Smooth muscle cell (in vitro differentiated cells): ENCODE results near the gene ARNT2. TPM values are rescaled to one million over a fixed set of nuclear protein-coding genes. Genes with fewer than 3 reads are reported as not detected.

ENCODE experiments used
- DNase-seq: peaks from one replicate; lab custom pipeline; 2025; ENCODE audit not compliant: unreplicated experiment; lab: John Stamatoyannopoulos, UW
- H2AFZ ChIP-seq: fragments of 200-600 bp; sonication (generic); 2 replicates; pipeline ENCODE4 v1.6.0; 2016; ENCODE audit warnings: antibody characterized with exemption, low read depth, mild to moderate bottlenecking
- H3F3A ChIP-seq: fragments of 200-600 bp; sonication (generic); 2 replicates; pipeline ENCODE4 v1.6.0; 2017; ENCODE audit warnings: antibody characterized with exemption, low read depth
- H3K27ac ChIP-seq: fragments of 200-600 bp; sonication (generic); 2 replicates; pipeline ENCODE4 v1.5.1; 2016; ENCODE audit warnings: low read depth, mild to moderate bottlenecking
- H3K27me3 ChIP-seq: fragments of 200-600 bp; sonication (generic); 2 replicates; pipeline ENCODE4 v1.6.1; 2016; ENCODE audit warnings: low read depth, mild to moderate bottlenecking
- H3K36me3 ChIP-seq: fragments of 200-600 bp; sonication (generic); 2 replicates; pipeline ENCODE4 v1.5.1; 2016; ENCODE audit warnings: low read depth
- H3K4me1 ChIP-seq: fragments of 200-600 bp; sonication (generic); 2 replicates; pipeline ENCODE4 v1.5.1; 2016; ENCODE audit warnings: low read depth
- H3K4me2 ChIP-seq: fragments of 200-600 bp; sonication (generic); 2 replicates; pipeline ENCODE4 v1.6.0; 2016; ENCODE audit warnings: mild to moderate bottlenecking
- H3K4me3 ChIP-seq: fragments of 200-600 bp; sonication (generic); 2 replicates; pipeline ENCODE4 v1.5.1; 2016; ENCODE audit warnings: mild to moderate bottlenecking
- H3K79me2 ChIP-seq: fragments of 200-600 bp; sonication (generic); 2 replicates; pipeline ENCODE4 v1.6.0; 2016; ENCODE audit warnings: low read depth, mild to moderate bottlenecking
- H3K9ac ChIP-seq: fragments of 200-600 bp; sonication (generic); 2 replicates; pipeline ENCODE4 v1.6.0; 2016; ENCODE audit warnings: low read depth
- H3K9me3 ChIP-seq: fragments of 200-600 bp; sonication (generic); replicated peaks from 2 replicates; pipeline ENCODE4 v1.5.1; 2016; ENCODE audit warnings: low read depth
- H4K20me1 ChIP-seq: fragments of 200-600 bp; sonication (generic); 2 replicates; pipeline ENCODE4 v1.6.0; 2016; ENCODE audit warnings: low read depth
- CTCF ChIP-seq: fragments of 200-600 bp; sonication (generic); IDR thresholded peaks from 2 replicates; pipeline ENCODE4 v1.5.1; 2017; ENCODE audit warnings: borderline replicate concordance, mild to moderate bottlenecking, antibody characterized with exemption; ENCODE audit not compliant: insufficient read depth, poor library complexity, severe bottlenecking
- WGBS: methylation state at CpG from one replicate; pipeline ENCODE4 v1.1.7; 2016; ENCODE audit warnings: low lambda C conversion rate; 5-methylcytosine and 5-hydroxymethylcytosine counted together
- polyA plus RNA-seq: library from polyadenylated mRNA; unstranded; fragments of >200 nt; fragmentation: Nextera tagmentation; extraction: Ambion mirVana; gene quantifications from 2 replicates; pipeline ENCODE4 v1.2.1, GENCODE V29; 2016
- total RNA-seq: library from RNA; depleted of rRNA; stranded (reverse); fragments of >200 nt; gene quantifications from 2 replicates; pipeline ENCODE4 v1.2.3, GENCODE V29; 2014

Gene ARNT2
- total and polyA plus RNA-seq, 2 experiments from 2014 or later, result 0.55 to 2.8 TPM

- WGBS, result 90% methylated on average over 14 of the region's 14 CpGs
Observed at GRCh38 chr15:80604583-80605575, 200.7 kb downstream of the ARNT2 start.

GRCh38 chr15:80605591-80606150 is 201.5 kb downstream of the ARNT2 start:
- no peaks in the 10 kb centered on the region for H3F3A ChIP-seq
- no peaks in the 10 kb centered on the region for H3K27me3 ChIP-seq
- no peaks in the 10 kb centered on the region for H3K36me3 ChIP-seq
- H3K4me3 ChIP-seq, result no peak overlapping the region
- no peak overlapping the region for H3K4me2 ChIP-seq
- H3K9me3 ChIP-seq, result no peaks in the 10 kb centered on the region
- no peak for TF ChIP-seq CTCF
- DNase-seq, result no peak
- no peaks in the 10 kb centered on the region for H3K4me1 ChIP-seq
- no peaks in the 10 kb centered on the region for H4K20me1 ChIP-seq
- 87% methylated on average over 6 of the region's 6 CpGs for WGBS
- H2AFZ ChIP-seq, result no peak overlapping the region
- H3K27ac ChIP-seq, result no peak overlapping the region
- no peaks in the 10 kb centered on the region for H3K79me2 ChIP-seq
- H3K9ac ChIP-seq, result no peak overlapping the region

More at GRCh38 chr15:80604583-80605575, 200.7 kb downstream of the ARNT2 start:
- H3K27ac ChIP-seq, result no peak overlapping the region
- no peak for DNase-seq
- H3F3A ChIP-seq, result no peaks in the 10 kb centered on the region
- H3K9me3 ChIP-seq, result no peaks in the 10 kb centered on the region
- H3K4me1 ChIP-seq, result no peaks in the 10 kb centered on the region
- no peaks in the 10 kb centered on the region for H3K27me3 ChIP-seq
- no peak for TF ChIP-seq CTCF
- no peak overlapping the region for H3K4me2 ChIP-seq
- H4K20me1 ChIP-seq, result no peaks in the 10 kb centered on the region
- H3K9ac ChIP-seq, result no peak overlapping the region
- no peaks in the 10 kb centered on the region for H3K36me3 ChIP-seq
- H2AFZ ChIP-seq, result no peak overlapping the region
- H3K79me2 ChIP-seq, result no peaks in the 10 kb centered on the region
- no peak overlapping the region for H3K4me3 ChIP-seq

- Histone ChIP-seq H3K36me3 (no peaks in the 10 kb centered on the region), H3K79me2 (no peaks in the 10 kb centered on the region), H3K9ac (no peak overlapping the region), H3K4me1 (no peaks in the 10 kb centered on the region), H3K27me3 (no peaks in the 10 kb centered on the region), H4K20me1 (no peaks in the 10 kb centered on the region), H3K27ac (no peak overlapping the region), H3K9me3 (no peaks in the 10 kb centered on the region), H2AFZ (no peak overlapping the region), H3K4me2 (no peak overlapping the region), H3F3A (no peaks in the 10 kb centered on the region), H3K4me3 (no peak overlapping the region)
- WGBS, result 88% methylated on average over 4 of the region's 4 CpGs
- DNase-seq, result no peak
- no peak for TF ChIP-seq CTCF
Observed at GRCh38 chr15:80606511-80607071, 202.4 kb downstream of the ARNT2 start.
